ENCODE measurements around the gene LRFN4.

GRCh38 chr11:66845876-66846212 is 11.0 kb upstream of the LRFN4 start:
- no peak for TF ChIP-seq CTCF (IDR thresholded peaks at IDR 0.05; ENCODE audit: poor library complexity, severe bottlenecking)
- no peak for TF ChIP-seq EP300 (conservative IDR thresholded peaks at IDR 0.05; ENCODE audit: poor library complexity, severe bottlenecking)
- no peak for TF ChIP-seq POLR2AphosphoS5 (IDR thresholded peaks at IDR 0.05)
- no peak for TF ChIP-seq RAD21 (conservative IDR thresholded peaks at IDR 0.05)

Data from neural cell (in vitro differentiated cells).